ENCODE data around the gene SCN4B. TPM values are rescaled to one million over a fixed set of nuclear protein-coding genes. Genes with fewer than 3 reads are reported as not detected.
A peak's percentile ranks its signal among the peaks of the same experiment; 100 is the strongest.

SCN4B gene
- total RNA-seq, 1 donor from 2014 or later: 12.9 TPM

DNA sequence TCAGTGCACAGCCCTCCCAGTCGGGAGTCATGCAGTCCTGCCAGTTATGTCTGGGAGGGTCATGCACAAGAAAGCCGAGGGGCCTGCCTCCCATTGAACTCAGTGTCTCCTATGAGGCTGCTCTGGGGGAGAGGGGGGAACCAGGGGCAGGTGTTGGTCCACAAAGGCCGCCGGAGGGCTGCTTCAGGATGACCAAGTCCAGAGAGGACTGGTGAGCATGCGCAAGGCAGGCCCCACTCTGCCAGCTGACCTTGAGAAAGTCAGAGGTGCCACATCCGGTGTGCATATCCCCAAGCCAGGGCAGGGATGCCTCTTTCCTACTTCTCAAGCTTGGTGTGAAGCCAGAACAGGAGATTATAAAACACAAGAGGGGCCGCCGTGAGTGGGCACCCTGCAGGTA is 4.4 kb downstream of the SCN4B start:
- intact Hi-C loops (cut with micrococcal nuclease): no loop called here
- no peak for DNase-seq
- TF ChIP-seq, protein P1, sequence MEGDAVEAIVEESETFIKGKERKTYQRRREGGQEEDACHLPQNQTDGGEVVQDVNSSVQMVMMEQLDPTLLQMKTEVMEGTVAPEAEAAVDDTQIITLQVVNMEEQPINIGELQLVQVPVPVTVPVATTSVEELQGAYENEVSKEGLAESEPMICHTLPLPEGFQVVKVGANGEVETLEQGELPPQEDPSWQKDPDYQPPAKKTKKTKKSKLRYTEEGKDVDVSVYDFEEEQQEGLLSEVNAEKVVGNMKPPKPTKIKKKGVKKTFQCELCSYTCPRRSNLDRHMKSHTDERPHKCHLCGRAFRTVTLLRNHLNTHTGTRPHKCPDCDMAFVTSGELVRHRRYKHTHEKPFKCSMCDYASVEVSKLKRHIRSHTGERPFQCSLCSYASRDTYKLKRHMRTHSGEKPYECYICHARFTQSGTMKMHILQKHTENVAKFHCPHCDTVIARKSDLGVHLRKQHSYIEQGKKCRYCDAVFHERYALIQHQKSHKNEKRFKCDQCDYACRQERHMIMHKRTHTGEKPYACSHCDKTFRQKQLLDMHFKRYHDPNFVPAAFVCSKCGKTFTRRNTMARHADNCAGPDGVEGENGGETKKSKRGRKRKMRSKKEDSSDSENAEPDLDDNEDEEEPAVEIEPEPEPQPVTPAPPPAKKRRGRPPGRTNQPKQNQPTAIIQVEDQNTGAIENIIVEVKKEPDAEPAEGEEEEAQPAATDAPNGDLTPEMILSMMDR (IDR thresholded peaks at IDR 0.05; ENCODE audit: borderline replicate concordance): no peak
- H3K4me3 ChIP-seq: peak overlapping the region; percentile 75
- peaks cover 27% of the 10 kb centered on the region for H3K27me3 ChIP-seq (ENCODE audit: low read depth)
- H3K27ac ChIP-seq (replicated peaks): peak overlapping the region; percentile 71
- H3K4me1 ChIP-seq: peaks cover 55% of the 10 kb centered on the region
- no peaks in the 10 kb centered on the region for H3K36me3 ChIP-seq
- H3K9me3 ChIP-seq (replicated peaks): no peaks in the 10 kb centered on the region

DNA sequence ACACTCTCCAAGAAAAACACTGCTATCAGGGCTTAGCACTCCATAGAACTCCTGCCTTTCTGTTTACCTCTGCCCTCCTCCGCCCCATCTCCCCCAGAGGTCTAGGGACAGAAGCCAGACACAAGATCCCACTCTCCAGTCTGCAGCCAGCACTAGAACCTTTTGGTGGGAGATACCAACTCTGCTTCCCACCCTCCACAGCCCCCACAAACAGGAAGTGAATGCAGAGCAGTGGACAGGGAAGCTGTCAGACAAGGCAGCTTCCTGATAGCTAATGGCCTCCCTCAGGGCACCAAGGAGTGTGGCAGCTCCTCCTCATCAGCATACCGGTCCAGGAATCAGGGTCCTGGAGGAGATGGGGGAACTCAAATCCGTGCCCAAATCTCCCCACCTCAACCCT is 5.1 kb downstream of the SCN4B start:
- Histone ChIP-seq H3K36me3 (no peaks in the 10 kb centered on the region), H3K4me3 (peak overlapping the region; percentile 75), H3K27ac (replicated peaks) (peak overlapping the region; percentile 71), H3K27me3 (ENCODE audit: low read depth) (peaks cover 20% of the 10 kb centered on the region), H3K9me3 (replicated peaks) (no peaks in the 10 kb centered on the region), H3K4me1 (peaks cover 48% of the 10 kb centered on the region)
- TF ChIP-seq, protein P1 (IDR thresholded peaks at IDR 0.05; ENCODE audit: borderline replicate concordance): no peak
- DNase-seq: no peak
- intact Hi-C loops (cut with micrococcal nuclease): no loop called here

DNA sequence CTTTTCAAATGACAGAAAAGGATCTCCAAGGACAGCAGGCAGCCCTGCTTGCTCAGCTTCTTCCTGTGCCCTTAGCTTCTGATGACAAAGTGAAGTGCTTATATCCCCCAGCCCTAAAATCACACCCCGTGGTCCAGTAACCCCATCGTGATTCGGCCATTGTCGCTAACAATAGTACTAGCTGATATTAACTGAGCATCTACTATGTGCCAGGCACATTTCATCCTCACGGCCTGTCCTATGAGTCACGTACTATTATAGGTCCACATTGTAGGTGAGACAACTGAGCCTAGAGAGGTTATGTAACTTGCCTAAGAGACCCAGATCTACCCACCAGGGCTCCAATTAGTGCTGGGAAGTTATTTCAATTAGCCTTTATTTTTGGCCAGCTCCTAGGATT is 6.1 kb downstream of the SCN4B start:
- TF ChIP-seq, protein P1 (IDR thresholded peaks at IDR 0.05; ENCODE audit: borderline replicate concordance): no peak
- Histone ChIP-seq H3K4me1 (peaks cover 41% of the 10 kb centered on the region), H3K27ac (replicated peaks) (peak overlapping the region; percentile 71), H3K36me3 (no peaks in the 10 kb centered on the region), H3K27me3 (ENCODE audit: low read depth) (peaks cover 17% of the 10 kb centered on the region), H3K9me3 (replicated peaks) (no peaks in the 10 kb centered on the region), H3K4me3 (peak overlapping the region; percentile 66)
- intact Hi-C loops (cut with micrococcal nuclease): no loop called here
- DNase-seq: no peak

DNA sequence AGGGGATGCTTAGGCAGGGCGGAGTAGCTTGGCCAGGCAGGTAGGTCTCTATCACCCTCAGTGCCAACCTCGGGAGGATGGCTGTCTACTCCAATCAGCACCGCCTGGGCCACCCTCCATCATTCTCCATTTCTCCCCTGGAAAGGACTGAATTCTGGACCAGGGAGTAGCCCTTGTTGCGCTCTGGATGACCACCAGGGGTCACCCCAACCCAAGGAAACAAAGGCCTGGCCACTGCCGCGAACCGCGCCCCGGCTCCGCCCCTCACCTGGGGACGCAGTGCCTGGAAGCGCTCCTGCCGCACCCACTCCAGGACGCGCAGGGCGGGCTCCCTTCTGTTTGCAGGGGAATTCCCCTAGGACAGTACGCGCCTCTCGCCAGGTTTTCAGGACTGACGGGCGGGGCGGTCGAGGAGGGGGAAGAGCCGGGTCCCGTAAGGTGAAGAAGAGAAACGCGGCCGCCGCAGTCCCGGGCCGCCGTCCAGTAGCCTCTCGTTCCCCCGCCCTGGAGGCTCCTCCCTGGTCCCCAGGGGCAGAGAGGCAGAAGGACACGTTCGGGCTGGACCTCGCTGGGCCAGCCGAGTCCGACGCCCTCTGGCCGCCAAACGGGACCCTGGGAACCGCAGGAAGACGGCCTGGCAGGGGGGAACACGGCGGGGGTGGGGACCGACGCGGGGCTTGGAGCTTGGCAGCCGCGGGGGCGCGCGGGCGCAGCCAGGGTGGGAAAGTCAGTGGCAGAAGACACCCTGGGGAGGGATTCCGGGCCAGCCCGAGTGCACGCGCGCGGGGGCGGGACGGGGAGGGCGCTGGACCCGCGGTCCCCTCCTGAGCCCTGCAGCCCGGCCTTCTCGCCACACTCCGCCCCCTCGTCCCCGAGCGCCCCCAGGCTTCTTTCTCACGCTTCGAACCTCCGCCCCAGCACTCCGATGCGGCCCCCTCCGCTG is 7.1 kb downstream of the SCN4B start:
- Histone ChIP-seq H3K9me3 (replicated peaks) (no peaks in the 10 kb centered on the region), H3K4me3 (peak overlapping the region; percentile 66), H3K4me1 (peaks cover 41% of the 10 kb centered on the region), H3K36me3 (no peaks in the 10 kb centered on the region), H3K27me3 (ENCODE audit: low read depth) (peaks cover 12% of the 10 kb centered on the region), H3K27ac (replicated peaks) (peak overlapping the region; percentile 71)
- TF ChIP-seq, protein P1 (IDR thresholded peaks at IDR 0.05; ENCODE audit: borderline replicate concordance): peak; percentile 92
- intact Hi-C loops (cut with micrococcal nuclease): no loop called here
- DNase-seq: peak; percentile 87

DNA sequence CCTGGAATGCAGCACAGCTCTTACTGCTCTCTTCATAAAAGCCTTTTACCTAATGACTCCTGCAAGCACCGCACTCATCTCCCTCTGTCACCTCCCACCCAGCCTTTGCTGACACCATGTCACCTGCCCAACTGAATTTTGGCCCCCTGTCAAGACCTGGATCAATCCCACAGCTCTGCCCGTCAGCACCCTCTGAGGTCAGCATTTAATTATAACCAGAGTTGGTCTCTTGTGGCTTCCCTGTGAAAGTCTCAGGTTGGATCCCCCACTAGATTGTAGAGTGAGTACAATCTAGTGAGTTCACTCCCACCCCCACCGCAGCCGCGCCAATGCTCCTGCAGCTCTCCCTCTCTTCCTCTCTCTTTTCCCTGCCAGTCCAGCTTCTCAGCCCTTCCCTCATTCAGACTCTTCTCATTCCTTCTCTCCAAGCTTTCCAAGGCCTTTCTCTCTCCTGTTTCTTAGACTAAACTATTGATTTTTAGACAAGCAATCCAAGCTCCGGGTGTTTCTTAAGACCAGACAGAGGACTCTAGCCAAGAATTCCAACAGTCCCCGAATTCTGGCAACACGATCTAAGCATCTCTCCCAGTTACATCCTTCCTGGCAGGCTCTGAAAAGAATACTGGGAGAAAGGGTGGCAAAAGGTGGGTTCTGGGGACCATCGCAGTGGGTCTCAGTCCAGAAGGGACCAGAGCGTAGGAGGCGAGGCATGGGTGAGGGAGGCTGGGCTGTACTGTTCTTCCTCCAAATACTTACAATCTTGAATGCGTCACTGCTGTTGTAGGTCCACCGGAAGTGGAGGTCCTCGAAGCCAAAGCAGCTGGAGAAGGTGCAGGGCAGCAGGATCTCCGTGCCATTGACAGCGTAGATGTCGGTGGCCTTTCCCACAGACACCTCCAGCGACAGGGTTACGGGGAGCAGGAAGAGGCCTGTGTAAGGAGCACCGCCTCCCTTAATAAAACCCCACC is 8.0 kb downstream of the SCN4B start:
- Histone ChIP-seq H3K36me3 (no peaks in the 10 kb centered on the region), H3K4me1 (peaks cover 40% of the 10 kb centered on the region), H3K27ac (replicated peaks) (peak overlapping the region; percentile 71), H3K27me3 (ENCODE audit: low read depth) (peaks cover 16% of the 10 kb centered on the region), H3K9me3 (replicated peaks) (no peaks in the 10 kb centered on the region), H3K4me3 (peak overlapping the region; percentile 66)
- DNase-seq: peak; percentile 54
- intact Hi-C loops (cut with micrococcal nuclease): no loop called here
- TF ChIP-seq, protein P1 (IDR thresholded peaks at IDR 0.05; ENCODE audit: borderline replicate concordance): no peak
